Fibroblast of skin of left biceps (primary cell): Measurements from ENCODE around the gene FBXL16.

Experiments used
- DNase-seq, 2 experiments: peaks; one replicate each; pipeline ENCODE4 v3.0.0-alpha.2; 2013; ENCODE audit warnings: low read depth in 2 of 2

FBXL16 gene

GRCh38 chr16:662597-662996, 43.0 kb downstream of the FBXL16 start:
- DNase-seq: no peak

- DNase-seq: no peak
These were observed 43.5 kb downstream of the FBXL16 start for GRCh38 chr16:662095-662494.

GRCh38 chr16:661184-661821, 44.3 kb downstream of the FBXL16 start:
- DNase-seq: no peak

- DNase-seq: peak in 1 of 2 experiments; percentile 37
These were observed 45.0 kb downstream of the FBXL16 start for GRCh38 chr16:660459-661183.

GRCh38 chr16:660132-660458, 45.5 kb downstream of the FBXL16 start:
- no peak for DNase-seq

GRCh38 chr16:659618-660017, 46.0 kb downstream of the FBXL16 start:
- DNase-seq: no peak

GRCh38 chr16:658679-659571, 46.7 kb downstream of the FBXL16 start:
- DNase-seq: no peak

GRCh38 chr16:657487-657886, 48.1 kb downstream of the FBXL16 start:
- DNase-seq: no peak

GRCh38 chr16:654034-654433, 51.6 kb downstream of the FBXL16 start:
- no peak for DNase-seq

GRCh38 chr16:652454-653305, 52.9 kb downstream of the FBXL16 start:
- no peak for DNase-seq

GRCh38 chr16:651844-652243, 53.8 kb downstream of the FBXL16 start:
- no peak for DNase-seq

- DNase-seq: no peak
These were observed 56.0 kb downstream of the FBXL16 start for GRCh38 chr16:649631-650030.

GRCh38 chr16:648781-649589, 56.6 kb downstream of the FBXL16 start, which contains the start of gene WDR90:
WDR90 (plus strand) TSS chr16:649365; CDS start chr16:649417, 52 bp downstream.
- DNase-seq: peak; percentile 65 to 67

GRCh38 chr16:648071-648780, 57.4 kb downstream of the FBXL16 start:
- no peak for DNase-seq

GRCh38 chr16:647173-647902, 58.3 kb downstream of the FBXL16 start:
- no peak for DNase-seq

- DNase-seq: no peak
These were observed 58.9 kb downstream of the FBXL16 start for GRCh38 chr16:646679-647172.

GRCh38 chr16:645852-646678, 59.5 kb downstream of the FBXL16 start:
- DNase-seq: no peak

GRCh38 chr16:644556-644955, 61.0 kb downstream of the FBXL16 start:
- no peak for DNase-seq
